AG08395 (cell line): ENCODE data around the gene DLGAP5.
A peak's percentile ranks its signal among the peaks of the same experiment; 100 is the strongest.

Experiments
- DNase-seq: peaks from one replicate; pipeline ENCODE4 v3.0.0; 2012; ENCODE audit warnings: mixed read lengths, low spot score

Gene DLGAP5

DNA sequence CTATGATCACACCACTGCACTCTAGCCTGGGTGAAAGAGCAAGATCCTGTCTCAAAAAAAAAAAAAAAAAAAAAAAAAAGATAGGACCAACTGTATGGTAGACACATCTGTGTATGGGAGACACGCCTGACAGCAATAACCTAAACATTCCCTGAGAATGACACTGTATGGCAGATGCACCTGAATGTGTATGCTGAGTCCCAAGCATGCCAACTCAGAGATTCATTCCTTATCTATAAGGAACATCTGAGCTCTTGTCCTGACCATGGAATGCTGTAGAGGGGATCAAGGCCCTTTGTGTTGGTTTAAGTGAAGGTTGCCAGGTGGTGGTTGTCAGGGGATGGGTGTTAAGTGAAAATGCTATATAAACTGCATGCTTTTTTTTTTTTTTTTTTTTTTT is 81.5 kb downstream of the DLGAP5 start:
- no peak for DNase-seq

GRCh38 chr14:55107766-55108554 is 83.4 kb downstream of the DLGAP5 start:
- peak; percentile 97 for DNase-seq

DNA sequence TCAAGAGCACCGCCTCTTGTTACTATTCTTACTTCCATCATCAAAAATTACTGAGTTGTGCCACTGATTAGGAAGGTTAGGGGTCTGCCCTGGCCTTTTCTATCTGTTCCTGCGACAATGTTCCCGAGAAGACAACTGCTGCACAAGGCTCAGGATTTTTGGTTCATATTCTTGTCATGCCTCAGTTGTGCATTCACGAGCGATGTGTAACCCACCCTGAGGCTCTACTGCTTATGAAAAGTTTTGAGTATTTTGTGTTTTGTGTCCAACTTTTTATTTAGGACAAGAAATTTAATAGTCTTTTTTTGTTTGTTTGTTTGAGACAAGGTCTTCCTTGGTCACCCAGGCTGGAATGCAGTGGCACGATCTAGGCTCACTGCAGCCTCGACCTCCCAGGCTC is 85.4 kb downstream of the DLGAP5 start:
- no peak for DNase-seq

DNA sequence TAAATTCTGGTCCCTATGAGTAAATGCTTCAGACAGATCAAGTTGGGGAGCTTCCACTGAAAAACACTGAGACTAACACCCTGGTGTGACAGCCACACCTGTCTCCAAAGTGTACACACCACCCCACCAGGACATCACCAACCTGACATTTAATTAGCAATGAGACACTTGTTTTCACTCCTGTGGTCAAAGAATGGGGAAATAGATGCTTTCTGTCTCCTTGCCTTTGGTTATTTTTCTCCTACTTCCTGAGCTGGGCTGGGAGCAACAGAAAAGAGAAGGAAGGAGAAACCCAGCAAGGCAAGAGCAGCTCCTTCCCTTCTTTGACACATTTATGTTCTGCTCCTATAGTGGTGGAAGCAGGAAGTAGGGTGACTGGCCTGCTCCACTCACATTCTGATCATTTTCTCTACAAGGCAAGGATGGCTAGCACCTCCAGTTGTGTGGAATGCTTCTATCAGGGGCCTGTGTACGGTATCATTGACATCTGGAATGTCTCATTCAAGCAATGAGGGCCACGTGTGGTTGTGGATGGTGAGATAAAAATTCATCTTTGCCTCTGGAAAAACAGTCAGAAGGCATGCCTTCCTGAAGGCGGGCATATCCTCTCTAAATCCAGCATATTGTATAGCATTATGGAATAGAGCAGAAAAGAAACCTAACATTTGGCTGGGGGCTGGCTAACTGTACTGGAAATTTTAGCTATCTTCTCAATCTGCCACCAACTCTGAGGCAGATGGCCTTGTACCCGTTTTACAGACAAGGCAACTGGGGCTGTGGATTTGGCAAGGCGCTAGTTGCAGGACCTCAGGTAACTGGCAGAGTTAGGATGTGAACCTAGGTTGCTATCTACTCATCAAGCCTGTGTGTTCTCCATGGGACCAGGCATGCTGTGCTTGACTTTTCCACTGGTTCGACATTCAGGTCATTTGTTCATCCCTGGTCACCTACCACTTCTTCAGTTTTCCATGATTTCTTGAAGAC is 87.1 kb downstream of the DLGAP5 start:
- DNase-seq: no peak

DNA sequence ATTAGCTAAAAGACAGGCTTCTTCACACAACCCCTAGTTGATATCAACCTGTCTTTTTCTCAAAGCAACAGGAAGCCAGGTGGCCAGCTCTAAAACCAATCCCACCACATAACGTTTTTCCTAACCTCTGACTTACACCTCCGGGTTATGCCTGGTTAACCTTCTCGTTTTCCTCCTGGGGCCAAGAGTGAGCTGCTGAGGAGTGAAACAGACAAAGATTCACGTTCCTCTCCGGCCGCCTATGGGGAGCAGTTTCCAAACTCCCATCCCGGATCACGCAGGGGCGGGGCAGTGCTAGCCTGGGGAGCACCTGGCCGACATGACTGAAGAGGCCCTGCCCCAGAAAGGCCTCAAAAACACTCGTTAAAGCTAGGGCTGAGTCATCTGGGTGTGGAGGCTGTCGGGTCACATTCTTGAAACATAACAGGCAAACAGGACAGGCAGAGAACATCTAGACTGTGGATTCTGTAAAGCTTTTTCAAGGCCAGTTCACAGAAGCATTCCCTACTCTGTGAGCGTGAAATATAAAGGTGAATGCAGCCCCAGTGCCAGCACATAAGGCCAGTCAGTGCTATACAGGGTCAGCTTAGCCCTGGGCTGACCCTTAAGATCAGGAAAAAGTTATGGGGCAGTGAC is 88.3 kb downstream of the DLGAP5 start:
- peak; percentile 82 for DNase-seq

DNA sequence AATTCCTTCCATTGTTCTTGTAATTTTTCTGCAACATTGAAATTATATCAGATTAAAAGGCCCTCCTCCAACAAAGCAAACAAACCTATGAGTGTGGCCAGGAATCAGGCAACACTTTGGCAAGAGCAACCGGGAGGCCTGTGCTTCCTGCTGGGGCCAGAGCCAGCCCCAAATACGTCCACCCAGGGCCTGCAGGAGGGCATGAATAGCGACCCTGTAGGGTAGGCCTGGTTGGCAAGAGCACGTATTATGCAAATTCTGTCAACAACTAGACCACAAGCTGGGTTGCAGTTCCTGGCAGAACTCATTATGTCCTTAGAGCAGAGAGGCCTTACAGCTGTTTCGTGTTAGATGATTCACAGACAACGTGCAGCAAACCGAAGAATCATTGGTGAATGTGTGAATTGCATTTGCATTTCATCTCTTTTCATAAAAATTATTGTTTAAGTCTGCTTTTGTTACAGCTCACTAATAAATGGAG is 89.2 kb downstream of the DLGAP5 start:
- peak; percentile 95 for DNase-seq

- no peak for DNase-seq
These were observed 89.7 kb downstream of the DLGAP5 start for GRCh38 chr14:55101698-55102097.

DNA sequence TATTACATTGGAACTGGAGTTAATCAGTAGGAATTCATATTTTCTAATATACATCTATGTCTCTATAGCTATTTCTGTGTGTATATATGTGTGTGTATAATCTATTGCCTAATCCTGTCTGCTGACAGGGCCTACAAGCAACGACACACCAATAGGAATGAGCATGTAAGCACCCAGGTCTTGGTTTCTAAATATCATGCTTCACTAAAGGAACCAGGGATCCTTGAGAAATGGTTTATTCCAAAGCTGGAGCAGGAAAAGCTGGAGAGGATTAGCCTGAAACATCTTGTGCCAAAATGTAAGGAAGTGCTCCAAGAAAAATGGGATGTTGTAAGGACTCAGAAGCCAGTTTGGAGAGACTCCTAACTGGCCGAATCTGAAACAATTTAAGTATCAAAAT is 91.6 kb downstream of the DLGAP5 start:
- peak; percentile 17 for DNase-seq

- no peak for DNase-seq
These were observed 92.9 kb downstream of the DLGAP5 start for GRCh38 chr14:55098561-55098898.
